Neural crest cell (in vitro differentiated cells): ENCODE results near the gene FOXN4. TPM values are rescaled to one million over a fixed set of nuclear protein-coding genes. Genes with fewer than 3 reads are reported as not detected.

Source experiments
- DNase-seq: peaks from one replicate; pipeline ENCODE4 v3.0.0; 2021; ENCODE audit warnings: low read depth, mixed read lengths, low spot score
- H3K27ac Mint-ChIP-seq: one replicate; pipeline ENCODE4 v1.8.0; 2021; ENCODE audit warnings: mild to moderate bottlenecking, mixed read lengths; ENCODE audit not compliant: unreplicated experiment
- H3K27me3 Mint-ChIP-seq: 2 replicates; pipeline ENCODE4 v1.8.0; 2021; ENCODE audit warnings: low read depth, mild to moderate bottlenecking, mixed read lengths
- H3K36me3 Mint-ChIP-seq: 2 replicates; pipeline ENCODE4 v1.8.0; 2021; ENCODE audit warnings: low read depth, mild to moderate bottlenecking, mixed read lengths
- H3K4me1 Mint-ChIP-seq: 2 replicates; pipeline ENCODE4 v1.8.0; 2021; ENCODE audit warnings: mixed read lengths
- H3K4me3 Mint-ChIP-seq: one replicate; pipeline ENCODE4 v1.8.0; 2021; ENCODE audit warnings: mild to moderate bottlenecking, mixed read lengths
- H3K9me3 Mint-ChIP-seq: 2 replicates; pipeline ENCODE4 v1.8.0; 2021; ENCODE audit warnings: mixed read lengths
- CTCF ChIP-seq: fragments of 200-600 bp; sonication (generic); conservative IDR thresholded peaks from 2 replicates; pipeline ENCODE4 v1.5.0; 2021; ENCODE audit warnings: antibody characterized with exemption, mild to moderate bottlenecking
- total RNA-seq: library from RNA; stranded (reverse); gene quantifications from 2 replicates; pipeline ENCODE4 v1.2.1, GENCODE V29; 2021

FOXN4 gene
- total RNA-seq, 1 donor from 2014 or later: 1.7 TPM

DNA sequence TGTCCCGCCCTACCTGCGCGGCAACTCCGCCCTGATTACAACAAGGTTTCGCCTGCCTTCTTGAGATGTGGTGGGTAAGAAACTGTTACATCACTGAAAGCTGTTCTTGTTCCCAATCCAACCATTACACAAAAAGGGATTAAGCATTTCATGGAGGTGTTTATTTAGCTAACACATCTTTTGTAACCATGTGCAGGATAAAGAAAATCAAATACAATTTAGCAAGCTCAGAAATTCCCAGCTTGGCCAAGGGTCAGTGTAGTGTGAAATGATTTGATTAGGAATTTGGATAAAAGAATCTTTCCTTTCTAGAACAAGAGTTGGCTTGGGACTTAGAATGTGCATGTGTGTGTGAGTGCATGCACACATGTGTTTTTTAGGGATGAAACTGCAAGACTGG is 6.3 kb downstream of the FOXN4 start:
- peaks cover 58% of the 10 kb centered on the region for H3K27me3 Mint-ChIP-seq
- DNase-seq: no peak
- H3K9me3 Mint-ChIP-seq: no peaks in the 10 kb centered on the region
- H3K36me3 Mint-ChIP-seq: no peaks in the 10 kb centered on the region
- peak; percentile 4 for TF ChIP-seq CTCF
- H3K27ac Mint-ChIP-seq: no peak overlapping the region
- H3K4me1 Mint-ChIP-seq: no peaks in the 10 kb centered on the region
- no peak overlapping the region for H3K4me3 Mint-ChIP-seq

GRCh38 chr12:109302358-109302757 is 6.7 kb downstream of the FOXN4 start:
- no peak for DNase-seq
- Mint-ChIP-seq H3K4me1 (no peaks in the 10 kb centered on the region), H3K9me3 (no peaks in the 10 kb centered on the region), H3K27ac (no peak overlapping the region), H3K36me3 (no peaks in the 10 kb centered on the region), H3K27me3 (peaks cover 54% of the 10 kb centered on the region), H3K4me3 (no peak overlapping the region)
- peak; percentile 45 for TF ChIP-seq CTCF

- no peaks in the 10 kb centered on the region for H3K36me3 Mint-ChIP-seq
- no peak for DNase-seq
- peak overlapping the region; percentile 17 for H3K27ac Mint-ChIP-seq
- no peaks in the 10 kb centered on the region for H3K9me3 Mint-ChIP-seq
- H3K4me1 Mint-ChIP-seq: no peaks in the 10 kb centered on the region
- no peak for TF ChIP-seq CTCF
- H3K4me3 Mint-ChIP-seq: no peak overlapping the region
- H3K27me3 Mint-ChIP-seq: peaks cover 47% of the 10 kb centered on the region
These were observed 7.4 kb downstream of the FOXN4 start for GRCh38 chr12:109301643-109302168.

GRCh38 chr12:109299849-109300248 is 9.2 kb downstream of the FOXN4 start:
- Mint-ChIP-seq H3K4me1 (no peaks in the 10 kb centered on the region), H3K9me3 (no peaks in the 10 kb centered on the region), H3K27ac (no peak overlapping the region), H3K27me3 (peaks cover 30% of the 10 kb centered on the region), H3K36me3 (no peaks in the 10 kb centered on the region), H3K4me3 (no peak overlapping the region)
- no peak for TF ChIP-seq CTCF
- no peak for DNase-seq

- H3K27me3 Mint-ChIP-seq: no peaks in the 10 kb centered on the region
- H3K27ac Mint-ChIP-seq: no peak overlapping the region
- H3K36me3 Mint-ChIP-seq: no peaks in the 10 kb centered on the region
- peaks cover 3% of the 10 kb centered on the region for H3K4me1 Mint-ChIP-seq
- no peak for TF ChIP-seq CTCF
- no peak for DNase-seq
- H3K9me3 Mint-ChIP-seq: no peaks in the 10 kb centered on the region
- no peak overlapping the region for H3K4me3 Mint-ChIP-seq
These were observed 12.7 kb downstream of the FOXN4 start for GRCh38 chr12:109296431-109296830.
